Dermis blood vessel endothelial cell (primary cell): ENCODE data around the gene AK5. TPM values are rescaled to one million over a fixed set of nuclear protein-coding genes. Genes with fewer than 3 reads are reported as not detected.
A peak's percentile ranks its signal among the peaks of the same experiment; 100 is the strongest.

Source experiments
- DNase-seq: peaks from one replicate; pipeline ENCODE4 v3.0.0; 2010
- total RNA-seq: library from RNA; depleted of rRNA; stranded (reverse); fragments of >200 nt; gene quantifications from 2 replicates; pipeline ENCODE4 v1.2.3, GENCODE V29; 2014

AK5 gene
- total RNA-seq, 1 donor from 2014 or later = 20.1 TPM

DNA sequence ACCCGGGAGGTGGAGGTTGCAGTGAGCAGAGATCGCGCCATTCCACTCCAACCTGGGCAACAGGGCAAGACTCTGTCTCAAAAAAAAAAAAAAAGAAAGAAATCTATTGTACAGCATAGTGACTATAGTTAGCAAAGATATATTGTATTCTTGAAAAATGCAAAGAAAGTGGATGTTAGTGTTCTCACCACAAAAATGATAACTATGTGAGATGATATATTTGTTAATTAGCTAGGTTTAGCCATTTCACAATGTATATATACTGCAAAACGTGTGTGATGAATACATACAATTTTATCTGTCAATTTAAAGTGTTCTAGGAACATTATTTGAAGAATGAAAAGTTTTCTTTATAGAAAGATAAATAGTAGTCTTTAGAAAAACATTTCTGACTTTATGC lies 179.9 kb downstream of the AK5 start:
- no peak for DNase-seq

DNA sequence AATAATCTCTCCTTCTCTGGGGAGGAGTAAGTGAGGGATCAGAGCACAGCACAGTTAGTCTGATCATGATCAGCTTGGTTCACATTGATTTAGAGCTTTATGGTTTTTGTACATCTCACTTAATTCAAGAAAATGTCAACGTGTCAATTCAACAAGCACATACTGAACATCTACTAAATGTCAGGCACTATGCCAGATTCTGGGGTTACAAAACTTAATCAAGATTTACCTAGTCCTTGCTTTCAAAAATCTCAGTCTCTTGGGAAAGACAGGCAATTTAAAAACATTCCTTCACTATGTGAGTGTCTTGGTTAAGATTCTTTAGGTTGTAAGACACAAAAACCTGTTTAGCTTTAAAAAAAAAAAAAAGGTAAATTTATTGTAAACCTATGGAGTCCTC lies 181.4 kb downstream of the AK5 start:
- no peak for DNase-seq

DNA sequence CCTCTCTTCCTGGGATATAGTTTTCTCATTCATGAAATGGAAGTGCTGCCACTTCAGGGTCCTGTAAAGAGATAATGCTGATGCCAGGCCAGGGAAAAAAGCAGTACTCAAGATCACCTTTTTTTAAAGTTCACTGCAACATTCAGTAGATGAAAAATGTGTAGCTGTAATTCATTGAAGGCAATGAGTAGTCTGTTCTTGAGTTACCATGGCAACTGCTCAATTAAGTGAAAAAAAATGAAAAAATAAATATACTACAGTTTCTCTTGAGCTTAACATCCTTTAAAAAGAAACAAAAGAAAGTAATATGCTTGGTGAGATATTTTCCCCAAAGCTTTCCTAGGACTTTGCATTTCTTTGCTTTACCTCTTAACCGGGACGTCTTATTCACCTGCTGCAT lies 183.3 kb downstream of the AK5 start:
- no peak for DNase-seq

DNA sequence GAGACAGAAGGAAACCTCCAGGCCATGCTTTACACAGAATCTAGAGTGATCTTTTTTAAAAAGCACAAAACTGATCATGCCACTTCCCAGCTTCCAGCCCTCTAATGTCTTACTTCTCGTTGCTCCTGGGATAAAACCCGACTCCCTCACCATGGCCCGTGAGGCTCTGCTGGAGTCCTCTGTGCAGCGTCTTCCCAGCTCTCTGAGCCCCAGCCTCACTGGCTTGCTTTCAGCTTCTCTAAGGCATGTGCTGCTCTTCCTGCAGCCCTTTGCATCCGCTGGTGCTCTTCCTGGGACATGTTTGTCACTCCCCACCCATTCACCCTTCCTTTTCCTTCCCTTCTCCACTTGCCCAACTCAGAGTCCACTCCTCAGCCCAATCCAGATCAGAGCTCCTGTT lies 184.1 kb downstream of the AK5 start:
- DNase-seq = no peak

DNA sequence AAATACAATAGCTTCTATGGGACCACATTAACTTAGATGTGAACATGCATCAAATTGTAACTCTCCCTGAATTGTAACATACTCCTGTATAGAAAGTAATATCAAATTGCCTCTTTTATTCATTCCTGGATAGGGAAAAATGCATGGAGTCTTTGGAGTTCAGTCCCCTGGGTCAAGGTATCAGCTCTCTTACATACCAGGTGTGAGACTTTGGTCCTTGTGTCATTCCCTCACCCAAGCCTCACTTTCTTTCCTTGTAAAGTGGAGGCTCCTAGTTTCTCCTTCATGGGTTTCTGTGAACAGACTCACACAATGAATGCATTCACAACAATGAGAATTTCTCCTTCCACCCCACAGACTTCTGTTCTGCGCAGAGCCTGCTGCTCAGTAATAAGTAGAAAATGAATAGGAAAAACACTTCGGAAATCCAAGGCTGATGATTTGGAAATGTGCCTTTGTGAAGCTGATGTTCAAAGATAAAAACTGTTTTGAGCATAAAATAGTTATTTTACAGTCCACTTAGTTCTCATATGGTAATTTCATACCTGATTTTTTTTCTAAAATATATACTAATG lies 185.3 kb downstream of the AK5 start:
- no peak for DNase-seq

DNA sequence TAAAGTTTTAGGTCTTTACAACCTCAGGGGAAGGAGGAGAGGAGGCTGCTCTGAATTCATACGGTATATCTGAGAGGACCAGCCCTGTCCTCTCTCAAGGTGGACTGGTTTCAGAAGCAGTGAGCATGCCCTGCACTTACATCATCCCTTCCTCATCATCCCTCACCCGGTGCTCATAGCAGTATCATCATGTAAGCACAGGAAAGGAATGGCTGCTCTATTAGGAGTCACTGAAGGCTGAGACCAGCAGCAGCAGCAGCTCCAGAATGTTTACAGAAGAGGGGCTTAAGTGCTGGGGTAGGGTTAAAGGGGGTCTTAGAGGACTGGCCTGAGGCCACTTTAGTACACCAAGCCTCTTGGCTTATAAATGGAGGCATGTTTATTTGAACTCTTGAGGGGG lies 185.9 kb downstream of the AK5 start:
- no peak for DNase-seq

DNA sequence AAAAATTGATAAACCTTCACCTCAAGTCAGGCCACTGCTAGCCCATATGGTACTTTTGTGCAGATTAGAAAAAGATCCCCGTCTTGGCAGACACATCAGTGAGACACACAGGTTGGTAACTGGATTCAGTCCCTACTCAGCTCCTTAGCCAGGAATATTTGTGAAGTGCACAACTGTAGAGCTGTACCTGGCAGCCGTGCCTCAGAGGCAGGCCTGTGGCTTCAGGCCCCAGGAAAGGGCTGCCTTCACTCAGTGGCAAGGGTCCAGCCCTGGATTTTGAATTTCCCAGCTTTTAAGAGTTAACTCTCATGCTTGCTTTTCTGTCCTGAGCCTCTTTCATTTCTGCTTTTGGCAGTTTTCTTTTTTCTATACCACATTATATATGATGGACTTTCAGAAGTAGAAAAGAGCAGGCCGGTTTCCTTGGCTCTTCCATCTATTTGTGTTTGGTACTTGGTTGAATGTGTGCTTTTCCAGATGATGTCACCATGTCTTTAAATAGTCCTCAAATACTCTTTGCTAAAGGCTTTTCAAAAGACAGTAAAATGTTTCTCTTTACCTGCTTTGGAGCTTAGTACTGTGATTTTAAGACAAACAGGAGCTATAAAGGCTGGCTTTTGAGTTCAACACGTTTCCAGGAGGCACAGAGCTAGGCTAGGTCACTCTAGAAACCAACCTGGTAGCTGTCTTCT lies 186.6 kb downstream of the AK5 start:
- no peak for DNase-seq

DNA sequence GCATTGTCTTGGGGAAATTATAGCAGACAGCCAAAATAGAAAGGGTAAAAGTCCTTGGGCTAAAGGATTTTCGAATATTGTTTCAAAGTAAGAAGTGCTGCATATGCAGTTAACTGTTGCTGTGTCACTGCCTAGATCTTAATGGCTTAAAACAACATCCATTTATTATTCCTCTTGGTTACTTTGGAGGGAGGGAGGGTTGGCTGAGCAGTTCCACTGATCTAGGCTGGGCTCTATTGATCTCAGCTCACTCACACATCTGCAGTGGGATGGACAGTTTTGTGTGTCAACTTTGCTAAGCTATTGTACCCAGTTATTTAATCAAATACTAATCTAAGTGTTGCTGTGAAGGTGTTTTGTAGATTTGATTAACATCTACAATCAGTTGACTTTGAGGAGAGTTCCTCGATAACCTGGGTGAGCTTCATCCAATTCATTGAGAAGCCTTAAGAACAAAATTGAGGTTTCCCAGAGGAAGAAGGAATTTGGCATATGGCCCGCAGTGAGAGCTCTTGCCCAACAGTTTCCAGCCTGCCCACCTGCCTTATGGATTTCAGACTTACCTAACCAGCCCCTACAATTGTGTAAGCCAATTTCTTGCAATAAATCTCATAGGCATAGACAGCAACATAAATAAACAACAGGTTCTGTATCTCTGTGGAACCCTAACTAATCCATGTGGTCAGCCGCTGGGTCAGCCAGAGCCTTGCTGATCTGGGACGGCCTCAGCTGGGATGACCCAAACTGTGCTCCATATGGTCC lies 187.3 kb downstream of the AK5 start:
- DNase-seq = no peak

DNA sequence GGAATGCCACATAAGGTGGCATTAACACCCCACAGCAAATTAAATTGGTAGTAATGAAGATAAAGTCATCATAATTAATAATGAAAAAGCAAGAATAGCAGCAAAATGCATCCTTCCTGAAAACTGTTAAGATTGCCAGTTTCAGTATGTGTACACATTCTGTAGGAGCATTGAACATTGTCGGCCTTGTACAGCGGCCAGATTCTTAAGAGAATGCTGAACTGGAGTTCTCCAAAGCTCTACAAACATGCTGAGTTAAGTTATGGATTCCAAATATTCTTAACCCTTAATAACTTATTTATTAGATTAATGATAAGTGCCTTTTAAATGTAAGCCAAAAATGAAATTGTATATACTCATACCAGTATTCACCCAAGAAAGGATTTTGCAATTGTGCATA lies 189.9 kb downstream of the AK5 start:
- no peak for DNase-seq

DNA sequence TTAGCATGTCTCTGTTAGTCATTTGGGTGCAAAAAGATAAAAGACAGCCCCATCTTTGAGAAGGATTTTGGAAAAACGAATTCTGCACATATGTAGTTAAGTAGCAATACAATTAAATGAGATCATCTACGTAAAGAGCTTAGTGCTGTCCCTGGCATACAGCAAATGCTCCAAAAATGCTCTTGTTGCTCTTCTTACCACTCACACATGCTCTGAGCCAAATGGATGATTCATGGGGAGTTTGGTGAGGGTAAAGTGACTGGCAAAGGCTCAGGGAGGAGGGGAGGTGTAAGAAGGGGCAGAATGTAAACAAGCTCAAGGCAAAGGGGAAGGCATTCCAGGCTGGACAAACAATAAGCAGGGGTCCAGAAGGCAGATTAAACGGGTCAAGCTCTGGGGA lies 191.9 kb downstream of the AK5 start:
- DNase-seq = peak; percentile 73

DNA sequence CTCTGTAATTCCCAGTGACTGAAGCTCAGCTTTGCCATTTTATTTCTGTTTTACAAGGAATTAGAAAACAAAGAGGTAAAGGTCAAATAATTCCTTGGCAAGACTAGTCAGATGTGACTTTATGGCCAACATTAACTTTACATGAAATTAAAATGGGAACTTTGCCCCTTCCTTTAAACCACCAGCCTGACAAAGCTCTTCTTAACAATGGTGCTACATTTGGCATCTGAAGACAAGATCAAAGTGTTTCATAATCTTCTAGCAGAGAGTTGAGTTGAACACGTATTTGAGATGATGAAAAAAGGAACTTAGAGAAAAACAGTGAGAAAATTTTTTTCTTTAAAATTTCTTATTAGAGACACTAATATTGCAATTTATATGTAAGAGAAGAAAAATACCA lies 193.8 kb downstream of the AK5 start:
- DNase-seq = no peak

DNA sequence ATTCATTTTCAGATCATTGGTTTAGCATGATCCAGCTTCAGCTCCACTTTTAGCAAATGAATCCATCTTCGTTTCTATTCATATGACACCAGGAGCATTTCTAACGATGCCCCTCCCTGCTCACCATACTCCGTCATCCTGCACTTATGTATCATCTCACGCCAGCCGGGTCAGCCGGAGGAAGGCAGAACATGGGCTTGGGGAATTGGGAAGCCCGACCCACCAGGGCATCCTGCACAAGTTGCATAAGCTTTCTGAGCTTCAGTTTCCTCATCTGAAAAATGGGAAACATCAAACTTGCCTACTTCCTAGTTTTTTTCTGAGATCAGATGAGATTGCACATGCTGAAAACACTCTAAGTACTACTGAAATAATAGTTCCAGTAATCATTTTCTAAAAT lies 194.7 kb downstream of the AK5 start:
- no peak for DNase-seq

DNA sequence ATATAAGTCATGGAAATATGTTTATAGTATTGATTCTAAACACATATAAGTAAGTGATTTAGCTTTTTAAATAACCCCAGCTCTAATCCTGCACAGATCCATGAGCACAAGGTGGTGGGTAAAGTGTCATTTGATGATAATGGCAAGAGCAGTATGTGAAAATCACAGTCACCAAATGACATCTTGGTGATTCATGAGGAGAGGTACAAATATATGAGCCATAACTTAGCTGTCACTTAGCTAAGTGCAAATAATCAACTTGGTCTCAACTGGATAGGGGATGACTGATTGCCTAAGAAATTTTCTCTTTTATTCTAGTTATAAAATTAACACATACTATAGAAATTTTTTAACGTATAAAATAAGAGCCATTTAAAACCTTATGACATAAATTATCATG lies 202.5 kb downstream of the AK5 start:
- no peak for DNase-seq

DNA sequence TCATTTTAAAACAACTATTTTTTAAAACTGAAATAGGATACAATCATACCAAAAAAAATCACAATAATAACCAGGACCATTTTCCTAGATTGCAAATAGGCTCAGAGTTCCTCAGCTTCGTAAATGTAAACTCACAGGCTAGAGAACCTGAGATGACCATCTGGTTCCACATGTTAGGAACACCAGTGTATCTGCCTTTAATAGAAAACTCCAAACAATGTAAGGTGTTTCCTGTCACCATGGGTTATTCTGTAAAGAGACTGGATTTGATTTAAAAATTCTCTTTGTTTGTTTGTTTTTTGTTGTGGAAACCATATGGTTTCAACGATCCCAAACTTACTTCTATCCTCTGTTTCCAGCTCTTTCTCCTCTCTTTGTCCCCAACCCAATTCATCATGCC lies 203.1 kb downstream of the AK5 start:
- DNase-seq = peak; percentile 53

DNA sequence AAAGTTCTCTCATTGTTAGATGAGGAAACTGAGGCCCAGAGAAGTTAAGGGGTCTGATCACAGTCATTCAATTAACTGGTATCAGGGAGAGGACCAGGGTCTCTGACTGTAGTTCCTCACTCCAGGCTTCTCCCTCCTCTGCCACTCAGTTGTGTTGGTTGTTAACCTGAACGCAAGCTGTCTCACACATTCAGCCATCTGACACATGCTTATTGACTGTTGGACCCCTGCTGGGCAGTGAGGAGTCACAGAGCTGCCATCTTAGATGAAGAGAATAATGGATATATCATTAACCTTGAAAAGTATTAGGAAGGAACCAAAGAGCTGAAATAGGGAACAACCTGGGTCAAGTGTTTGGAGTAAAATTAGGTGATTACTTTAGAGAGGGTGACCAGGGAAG lies 205.8 kb downstream of the AK5 start:
- DNase-seq = no peak

DNA sequence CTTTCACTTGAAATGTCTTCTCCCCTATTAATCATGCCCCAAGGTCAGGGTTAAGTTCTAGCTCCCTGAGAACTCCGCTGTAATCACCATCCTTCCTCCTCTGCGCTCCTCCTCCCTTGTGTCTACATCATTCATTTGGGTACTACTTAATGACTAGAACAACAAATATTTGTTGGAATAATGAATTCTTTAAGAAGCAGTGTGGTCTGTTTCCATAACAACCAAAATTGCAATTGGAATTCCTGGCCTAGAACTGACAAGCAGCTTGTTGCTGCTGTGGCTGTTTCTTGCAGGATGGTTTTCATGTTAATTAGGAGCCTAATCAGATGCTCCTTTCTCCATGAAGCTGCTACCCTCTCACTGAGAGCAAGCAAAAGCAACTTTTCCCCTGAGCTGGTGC lies 208.1 kb downstream of the AK5 start:
- no peak for DNase-seq

DNA sequence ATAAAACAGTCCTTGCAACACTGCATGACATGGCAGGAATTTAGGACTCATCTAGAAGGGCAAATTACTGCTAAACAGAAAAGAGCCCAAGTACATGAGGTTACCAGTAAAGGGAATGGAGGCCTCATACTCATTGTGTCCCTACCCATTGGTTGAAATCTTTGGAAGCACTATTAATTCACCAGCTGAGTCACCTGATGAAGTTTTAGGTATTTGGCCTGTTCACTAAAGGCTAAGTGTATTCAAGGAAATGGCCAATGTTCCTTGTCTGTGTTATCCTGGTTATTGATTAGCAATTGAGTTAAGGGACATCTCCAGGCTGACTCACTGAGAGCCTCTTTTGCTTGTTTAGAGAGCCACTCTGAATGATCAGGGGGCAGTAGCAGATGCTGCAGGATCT lies 212.2 kb downstream of the AK5 start:
- no peak for DNase-seq

DNA sequence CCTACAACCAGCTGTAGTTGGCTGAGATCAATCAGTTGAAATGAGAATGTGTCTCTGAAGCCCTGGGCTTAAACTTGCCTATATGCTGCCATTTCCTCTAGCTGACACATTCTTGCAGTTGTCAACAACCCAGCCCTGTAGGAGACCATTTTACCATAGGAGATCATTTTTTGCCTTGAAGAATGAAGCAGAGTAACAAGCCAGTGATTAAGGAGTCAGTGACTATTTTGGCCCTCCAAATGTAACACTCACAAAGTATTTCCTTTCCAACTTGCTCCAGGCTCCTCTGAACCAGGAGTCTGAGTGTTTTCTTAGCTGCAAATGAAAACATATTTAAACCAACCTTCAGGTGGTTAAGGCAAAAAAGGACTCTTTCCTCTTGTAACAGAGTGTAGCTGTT lies 217.1 kb downstream of the AK5 start:
- peak; percentile 34 for DNase-seq

DNA sequence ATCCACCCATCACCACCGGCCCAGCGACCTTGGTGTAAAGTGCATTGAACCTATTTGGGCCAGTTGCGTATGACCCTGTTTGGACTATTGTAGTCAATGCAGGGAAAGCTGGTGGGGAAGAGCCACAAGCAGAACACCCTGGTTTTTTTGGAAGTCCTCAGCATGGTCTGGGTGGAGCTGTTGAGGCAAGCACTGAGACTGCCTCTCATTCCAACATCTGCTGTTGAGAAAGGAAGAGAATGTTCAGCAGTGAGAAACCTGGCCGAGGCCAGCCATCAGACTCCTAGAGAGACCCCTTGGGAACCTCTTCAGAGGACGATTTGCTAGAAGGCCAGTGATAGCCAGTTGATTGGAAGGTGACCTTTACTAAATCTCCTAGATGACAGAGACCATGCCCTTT lies 217.6 kb downstream of the AK5 start:
- no peak for DNase-seq

DNA sequence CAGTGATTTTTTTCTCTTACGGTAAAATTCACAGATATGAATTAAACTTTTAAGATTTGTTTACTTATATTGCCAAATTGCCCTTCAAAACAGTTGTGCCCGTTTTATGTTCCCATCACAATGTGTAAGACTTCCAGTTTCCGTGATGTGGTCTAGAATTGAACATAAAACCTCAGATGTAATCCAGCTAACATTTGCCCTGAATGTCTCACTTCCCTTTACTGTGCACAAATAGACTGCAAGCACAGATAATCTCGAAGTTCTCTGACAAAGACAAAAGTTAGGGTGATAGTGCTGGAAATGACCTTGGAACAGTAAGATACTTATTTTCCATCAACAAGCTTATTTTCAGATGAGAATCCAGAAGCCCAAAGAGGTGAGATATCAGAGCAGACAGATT lies 223.2 kb downstream of the AK5 start:
- peak; percentile 93 for DNase-seq

DNA sequence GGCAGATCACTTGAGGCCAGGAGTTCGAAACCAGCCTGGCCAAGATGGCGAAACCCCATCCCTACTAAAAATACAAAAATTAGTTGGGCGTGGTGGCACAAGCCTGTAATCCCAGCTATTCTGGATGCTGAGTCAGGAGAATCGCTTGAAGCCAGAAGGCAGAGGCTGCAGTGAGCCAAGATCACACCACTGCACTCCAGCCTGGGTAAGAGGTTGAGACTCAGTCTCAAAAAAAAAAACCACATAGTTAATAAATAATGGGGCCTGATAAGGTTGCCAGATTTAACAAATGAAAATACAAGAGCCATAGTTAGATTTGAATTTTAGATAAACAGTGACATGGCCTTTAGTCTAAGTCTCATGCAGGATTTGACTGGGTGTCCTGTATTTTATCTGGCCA lies 225.0 kb downstream of the AK5 start:
- DNase-seq = no peak

DNA sequence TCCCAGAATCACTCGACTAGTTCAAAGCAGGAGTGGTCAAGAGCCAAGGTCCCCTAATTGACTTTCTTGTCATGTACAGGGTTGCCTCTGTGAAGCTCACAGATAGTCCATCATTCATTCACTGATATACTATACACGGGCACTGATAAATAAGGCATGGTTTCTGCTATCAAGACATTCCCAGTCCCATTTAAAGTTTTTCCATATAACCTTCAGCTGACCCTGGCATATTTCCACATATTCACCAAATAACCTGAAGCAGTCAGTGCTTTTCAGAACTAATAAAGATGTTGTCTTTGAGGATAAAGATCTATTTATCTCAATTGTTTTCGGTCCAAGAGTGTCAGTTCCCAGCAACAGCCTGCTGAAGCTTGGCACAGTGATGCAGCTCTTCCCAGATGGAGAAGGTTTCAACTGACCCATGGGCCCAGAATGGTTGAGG lies 227.3 kb downstream of the AK5 start:
- DNase-seq = peak; percentile 35

DNA sequence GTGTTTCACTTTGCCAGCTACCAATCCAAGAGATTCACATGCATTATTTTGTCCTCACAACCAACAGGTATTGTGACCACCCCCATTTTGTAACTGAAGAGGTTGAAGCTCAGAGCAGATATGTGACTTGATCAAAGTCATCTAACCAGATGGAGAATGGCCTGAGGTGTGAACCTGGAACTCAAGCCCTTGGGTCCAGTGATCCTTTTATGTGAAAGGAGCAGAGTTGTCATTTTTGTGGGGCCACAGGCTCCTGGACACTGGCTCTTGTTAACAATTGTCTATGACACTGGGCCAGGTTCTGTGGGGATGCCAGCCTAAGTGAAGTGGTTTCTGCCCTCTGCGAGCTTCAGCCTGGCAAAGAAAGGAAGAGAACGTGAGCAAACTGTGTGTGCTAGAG lies 228.1 kb downstream of the AK5 start:
- DNase-seq = no peak

DNA sequence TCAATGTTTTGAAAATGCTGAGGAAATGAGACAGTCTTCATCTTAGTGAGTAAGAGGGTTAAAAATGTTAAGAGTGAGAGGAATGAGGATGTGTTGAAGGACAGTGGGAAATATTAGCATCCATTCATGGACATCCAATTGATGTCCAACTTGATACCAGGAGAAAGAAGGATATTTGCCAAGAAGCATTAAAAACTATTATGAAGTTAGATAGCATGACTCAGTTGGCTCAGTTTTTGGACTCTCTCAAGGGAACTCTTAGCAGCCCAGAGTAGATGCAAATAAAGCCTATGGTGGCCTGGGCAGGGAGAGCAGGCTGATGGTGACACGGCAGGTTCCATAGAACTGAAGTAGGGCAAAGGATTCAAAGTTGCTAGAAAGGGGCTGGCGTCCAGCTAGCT lies 229.6 kb downstream of the AK5 start:
- peak; percentile 83 for DNase-seq
